GM23248 (cell line): ENCODE data around the gene GP9. TPM values are rescaled to one million over a fixed set of nuclear protein-coding genes. Genes with fewer than 3 reads are reported as not detected.
"Not testable (repeated sequence)": the region's sequence is repeated elsewhere in the genome, so short reads cannot be mapped to it uniquely, and the experiment has no call there.

Experiments
- DNase-seq: peaks from one replicate; pipeline ENCODE4 v3.0.0-alpha.2; 2015
- H2AFZ ChIP-seq: fragments of 200-600 bp; sonication (generic); 2 replicates; pipeline ENCODE4 v1.6.1; 2016; ENCODE audit warnings: antibody characterized with exemption
- H3F3A ChIP-seq: fragments of 200-600 bp; sonication (generic); 2 replicates; pipeline ENCODE4 v1.6.1; 2016; ENCODE audit warnings: mild to moderate bottlenecking, antibody characterized with exemption, mixed run types; ENCODE audit not compliant: insufficient read depth
- H3K27ac ChIP-seq: fragments of 200-600 bp; sonication (generic); 2 replicates; pipeline ENCODE4 v1.5.1; 2016; ENCODE audit warnings: mild to moderate bottlenecking
- H3K27me3 ChIP-seq: fragments of 200-600 bp; sonication (generic); replicated peaks from 2 replicates; pipeline ENCODE4 v1.6.1; 2016; ENCODE audit warnings: mild to moderate bottlenecking; ENCODE audit not compliant: insufficient read depth
- H3K36me3 ChIP-seq: fragments of 200-600 bp; sonication (generic); 2 replicates; pipeline ENCODE4 v1.6.1; 2016; ENCODE audit warnings: low read depth, mild to moderate bottlenecking
- H3K4me1 ChIP-seq: fragments of 200-600 bp; sonication (generic); 2 replicates; pipeline ENCODE4 v1.6.1; 2016; ENCODE audit warnings: mild to moderate bottlenecking; ENCODE audit not compliant: insufficient read depth
- H3K4me2 ChIP-seq: fragments of 200-600 bp; sonication (generic); one replicate; pipeline ENCODE4 v1.6.1; 2016; ENCODE audit warnings: mild to moderate bottlenecking; ENCODE audit not compliant: unreplicated experiment
- H3K4me3 ChIP-seq: fragments of 200-600 bp; sonication (generic); 2 replicates; pipeline ENCODE4 v1.5.1; 2016; ENCODE audit warnings: mild to moderate bottlenecking
- H3K79me2 ChIP-seq: fragments of 200-600 bp; sonication (generic); 2 replicates; pipeline ENCODE4 v1.6.1; 2016; ENCODE audit warnings: mild to moderate bottlenecking; ENCODE audit not compliant: insufficient read depth
- H3K9ac ChIP-seq: fragments of 200-600 bp; sonication (generic); 2 replicates; pipeline ENCODE4 v1.6.1; 2016; ENCODE audit warnings: mild to moderate bottlenecking
- H3K9me2 ChIP-seq: fragments of 200-600 bp; sonication (generic); 2 replicates; pipeline ENCODE4 v1.6.1; 2016; ENCODE audit warnings: mixed run types, mild to moderate bottlenecking, moderate library complexity; ENCODE audit not compliant: insufficient read depth
- H3K9me3 ChIP-seq: fragments of 200-600 bp; sonication (generic); one replicate; pipeline ENCODE4 v1.6.1; 2017; ENCODE audit warnings: low read depth
- H4K20me1 ChIP-seq: fragments of 200-600 bp; sonication (generic); 2 replicates; pipeline ENCODE4 v1.6.0; 2016; ENCODE audit not compliant: insufficient read depth
- EZH2 ChIP-seq: fragments of 200-600 bp; sonication (generic); IDR thresholded peaks from 2 replicates; pipeline ENCODE4 v1.6.1; 2018; ENCODE audit warnings: antibody characterized with exemption, mild to moderate bottlenecking; ENCODE audit not compliant: insufficient read depth, poor library complexity, severe bottlenecking
- EZH2phosphoT487 ChIP-seq: fragments of 200-600 bp; sonication (generic); IDR thresholded peaks from 2 replicates; pipeline ENCODE4 v1.6.1; 2018; ENCODE audit warnings: antibody characterized with exemption, moderate library complexity, mild to moderate bottlenecking, low read depth; ENCODE audit not compliant: insufficient read depth
- WGBS, 2 experiments: methylation state at CpG; one replicate each; pipeline ENCODE4 v1.1.6; 2015 to 2017; ENCODE audit warnings: low lambda C conversion rate in 2 of 2, low coverage in 1 of 2; ENCODE audit errors: missing lambda C conversion rate in 2 of 2; 5-methylcytosine and 5-hydroxymethylcytosine counted together
- in situ Hi-C: fragments of 300-500 bp; cut with MboI; formaldehyde crosslinking; loops from 2 replicates; pipeline ENCODE4 v1.15.0; 2020
- polyA plus RNA-seq: library from polyadenylated mRNA; unstranded; fragments of >200 nt; fragmentation: Nextera tagmentation; extraction: Ambion mirVana; gene quantifications from 2 replicates; pipeline ENCODE4 v1.2.1, GENCODE V29; 2016
- total RNA-seq: library from RNA; depleted of rRNA; stranded (reverse); fragments of >200 nt; shearing (Covaris generic); gene quantifications from 2 replicates; pipeline ENCODE4 v1.2.3, GENCODE V29; 2014

Gene GP9
- total and polyA plus RNA-seq, 2 experiments from 2014 or later: not detected

- H3K4me2 ChIP-seq: no peak overlapping the region
- peaks cover 2% of the 10 kb centered on the region; the same call in 1 of the 2 replicates for H3K4me1 ChIP-seq
- in situ Hi-C loops: no loop called here
- no peak overlapping the region for H2AFZ ChIP-seq
- no peak overlapping the region for H3K4me3 ChIP-seq
- H3K9ac ChIP-seq: no peak overlapping the region
- H3K9me3 ChIP-seq: no peaks in the 10 kb centered on the region
- H3K27ac ChIP-seq: no peak overlapping the region
- no peaks in the 10 kb centered on the region for H3K79me2 ChIP-seq
- no peak for DNase-seq
- no peaks in the 10 kb centered on the region for H3K9me2 ChIP-seq
- no peaks in the 10 kb centered on the region for H4K20me1 ChIP-seq
- no peaks in the 10 kb centered on the region for H3K27me3 ChIP-seq
- H3K36me3 ChIP-seq: no peaks in the 10 kb centered on the region
- 95% methylated on average over 12 of the region's 12 CpGs for WGBS, 2 experiments
- no peak for TF ChIP-seq EZH2
- H3F3A ChIP-seq: no peaks in the 10 kb centered on the region
These were observed 24.7 kb downstream of the GP9 start for GRCh38 chr3:129085165-129085715.

- Histone ChIP-seq H3K4me3 (no peak overlapping the region), H4K20me1 (no peaks in the 10 kb centered on the region), H3F3A (no peaks in the 10 kb centered on the region), H3K79me2 (no peaks in the 10 kb centered on the region), H3K4me1 (peaks cover 2% of the 10 kb centered on the region; the same call in 1 of the 2 replicates), H3K9ac (no peak overlapping the region), H3K36me3 (no peaks in the 10 kb centered on the region), H3K9me2 (no peaks in the 10 kb centered on the region), H3K4me2 (no peak overlapping the region), H3K27me3 (no peaks in the 10 kb centered on the region), H3K9me3 (no peaks in the 10 kb centered on the region), H2AFZ (no peak overlapping the region), H3K27ac (no peak overlapping the region)
- no peak for DNase-seq
- WGBS, 2 experiments: 87 to 91% methylated on average over 3 to 4 of the region's 4 CpGs
- TF ChIP-seq EZH2 (no peak), EZH2phosphoT487 (no peak)
- in situ Hi-C loops: no loop called here
These were observed 25.2 kb downstream of the GP9 start for GRCh38 chr3:129085818-129086217.

GRCh38 chr3:129087138-129087702 is 26.6 kb downstream of the GP9 start:
- no peaks in the 10 kb centered on the region for H3K27me3 ChIP-seq
- H3K4me1 ChIP-seq: peaks cover 2% of the 10 kb centered on the region; the same call in 1 of the 2 replicates
- no peaks in the 10 kb centered on the region for H3K9me2 ChIP-seq
- no peak overlapping the region for H3K4me3 ChIP-seq
- in situ Hi-C loops: no loop called here
- H3K9me3 ChIP-seq: no peaks in the 10 kb centered on the region
- 0 out of 2 replicates have a peak overlapping the region, but pooled peaks have one; percentile 15 for H3K27ac ChIP-seq
- peak; percentile 58 for DNase-seq
- no peak overlapping the region for H3K9ac ChIP-seq
- no peak overlapping the region for H3K4me2 ChIP-seq
- H3K36me3 ChIP-seq: no peaks in the 10 kb centered on the region; the same call in 1 of the 2 replicates
- no peaks in the 10 kb centered on the region for H4K20me1 ChIP-seq
- TF ChIP-seq EZH2 (no peak), EZH2phosphoT487 (no peak)
- WGBS, 2 experiments: 50 to 55% methylated on average over 8 of the region's 8 CpGs
- H3K79me2 ChIP-seq: no peaks in the 10 kb centered on the region
- no peaks in the 10 kb centered on the region for H3F3A ChIP-seq
- no peak overlapping the region for H2AFZ ChIP-seq

- WGBS, 2 experiments: 10 to 19% methylated on average over 2 to 5 of the region's 9 CpGs
- in situ Hi-C loops: not testable (repeated sequence)
These were observed 27.3 kb downstream of the GP9 start for GRCh38 chr3:129087904-129088303.

GRCh38 chr3:129088312-129088711 is 27.7 kb downstream of the GP9 start:
- H4K20me1 ChIP-seq, in situ Hi-C loops, H3K9ac ChIP-seq, H3K36me3 ChIP-seq, H3K4me3 ChIP-seq, H3K9me3 ChIP-seq, DNase-seq, H2AFZ ChIP-seq, H3K79me2 ChIP-seq, H3K9me2 ChIP-seq, H3K27ac ChIP-seq, H3F3A ChIP-seq, H3K4me2 ChIP-seq, H3K27me3 ChIP-seq, H3K4me1 ChIP-seq: not testable (repeated sequence)
- WGBS, 2 experiments: no CpG with 5 or more reads among the region's 6 CpGs

More at GRCh38 chr3:129087904-129088303, 27.3 kb downstream of the GP9 start:
- H2AFZ ChIP-seq, H4K20me1 ChIP-seq, H3K4me2 ChIP-seq, H3K27ac ChIP-seq, H3K9me3 ChIP-seq, H3K4me1 ChIP-seq, H3K79me2 ChIP-seq, H3F3A ChIP-seq, H3K27me3 ChIP-seq, H3K9ac ChIP-seq, H3K36me3 ChIP-seq, H3K4me3 ChIP-seq, H3K9me2 ChIP-seq: not testable (repeated sequence)
- peak; percentile 37 for DNase-seq
